ENCODE measurements around the gene LARGE2.
"Not testable (repeated sequence)": the region's sequence is repeated elsewhere in the genome, so short reads cannot be mapped to it uniquely, and the experiment has no call there.

The LARGE2 gene

DNA sequence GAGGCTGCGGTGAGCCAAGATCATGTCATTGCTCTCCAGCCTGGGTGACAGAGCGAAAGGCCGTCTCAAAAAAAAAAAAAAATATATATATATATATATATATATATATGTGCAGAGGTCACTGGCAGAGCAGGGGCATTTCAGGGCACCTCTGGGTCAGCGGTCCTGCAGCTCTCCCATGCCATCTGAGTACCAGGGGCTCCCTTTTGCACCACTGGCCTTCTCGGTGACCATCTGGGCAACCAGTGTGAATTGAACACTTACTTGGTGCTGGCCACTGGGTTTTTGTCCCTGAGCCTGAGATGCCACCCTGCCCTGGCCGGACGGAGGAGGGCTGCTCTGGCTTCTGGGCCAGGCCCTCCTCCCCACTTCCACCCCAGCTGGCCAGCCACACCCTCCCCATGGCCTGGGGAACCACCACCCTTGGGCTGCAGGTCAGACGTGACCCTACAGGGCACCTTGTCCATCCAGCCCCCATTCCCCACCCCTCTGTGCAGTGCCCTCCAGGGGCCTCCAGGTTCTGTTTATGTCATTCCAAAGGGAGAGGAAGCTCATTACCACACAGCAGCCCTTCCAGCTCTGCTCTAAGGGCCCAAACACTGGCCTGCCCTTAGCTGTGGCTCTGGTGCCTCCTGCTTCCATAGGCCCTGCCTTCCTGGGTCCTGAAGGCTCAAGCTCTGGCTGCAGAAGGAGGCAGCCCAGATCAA lies 26.8 kb upstream of the LARGE2 start:
- in situ Hi-C loops (cut with HindIII; ENCODE audit: low sequenced_read_pairs): no loop called here

DNA sequence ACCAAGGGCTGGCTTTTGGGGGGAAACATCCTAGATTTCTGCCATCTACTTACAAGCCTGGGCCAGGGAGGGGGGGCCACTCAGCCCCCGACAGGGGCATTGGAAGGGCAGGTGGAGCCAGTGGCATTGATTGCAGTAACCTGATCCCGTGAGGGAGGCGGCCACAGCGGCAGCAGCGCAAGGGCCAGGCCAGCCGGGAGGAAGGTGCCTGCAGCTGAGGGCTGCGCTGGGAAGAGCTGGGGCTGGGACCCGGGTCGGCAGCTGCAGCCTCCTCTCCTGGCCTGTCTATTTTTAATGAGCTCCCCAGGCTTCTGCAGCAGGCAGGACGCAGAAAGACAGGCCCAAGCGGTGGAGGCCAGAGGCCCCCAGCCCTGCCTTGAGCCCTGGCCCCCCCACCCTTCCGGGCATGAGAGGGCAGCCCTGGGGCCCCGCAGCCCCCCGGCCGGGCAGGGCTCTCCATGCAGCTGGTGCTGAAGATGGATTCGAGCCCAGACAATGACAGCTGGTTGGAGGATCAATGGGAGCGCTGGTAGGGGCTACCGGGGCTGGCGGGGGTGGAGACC lies 26.0 kb upstream of the LARGE2 start:
- in situ Hi-C loops (cut with HindIII; ENCODE audit: low sequenced_read_pairs): no loop called here

DNA sequence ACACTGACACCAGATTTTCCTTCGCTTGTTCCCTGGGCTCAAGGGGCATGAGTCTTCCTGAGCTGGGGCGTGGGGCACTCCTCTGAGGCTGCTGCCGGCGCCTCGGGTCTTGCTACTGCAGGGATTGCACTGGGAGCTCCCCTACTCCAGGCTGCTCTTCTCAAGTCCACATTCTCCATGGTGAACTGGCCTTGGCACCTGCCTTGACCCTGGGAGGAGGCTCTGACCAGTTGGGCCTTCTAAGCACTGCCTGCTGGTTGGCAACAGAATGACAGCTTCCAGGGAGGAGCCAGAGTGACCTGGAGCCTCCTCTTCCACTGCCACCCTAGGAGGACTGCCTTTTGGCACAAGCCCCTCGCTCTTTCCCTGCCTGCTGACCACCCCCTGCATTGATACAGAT lies 24.9 kb upstream of the LARGE2 start:
- in situ Hi-C loops (cut with HindIII; ENCODE audit: low sequenced_read_pairs): no loop called here

DNA sequence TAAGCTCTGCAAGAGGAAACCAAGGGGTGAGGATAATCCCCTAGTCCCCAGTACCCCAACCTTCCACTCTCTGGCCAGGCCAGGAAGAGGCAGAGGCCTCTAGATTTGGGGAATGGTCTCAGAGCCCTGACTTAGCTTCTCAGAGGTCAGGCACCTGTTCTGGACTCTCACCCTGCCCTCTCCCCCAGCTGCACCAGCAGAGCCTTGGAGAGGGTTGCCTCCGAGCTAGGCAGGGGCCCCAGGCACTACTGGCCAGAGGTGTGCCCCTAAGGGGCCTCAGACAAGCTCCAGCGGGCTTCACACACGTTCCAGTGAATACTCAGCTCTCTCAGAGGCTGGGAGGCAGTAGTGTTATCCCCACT lies 23.4 kb upstream of the LARGE2 start:
- in situ Hi-C loops (cut with HindIII; ENCODE audit: low sequenced_read_pairs): no loop called here

DNA sequence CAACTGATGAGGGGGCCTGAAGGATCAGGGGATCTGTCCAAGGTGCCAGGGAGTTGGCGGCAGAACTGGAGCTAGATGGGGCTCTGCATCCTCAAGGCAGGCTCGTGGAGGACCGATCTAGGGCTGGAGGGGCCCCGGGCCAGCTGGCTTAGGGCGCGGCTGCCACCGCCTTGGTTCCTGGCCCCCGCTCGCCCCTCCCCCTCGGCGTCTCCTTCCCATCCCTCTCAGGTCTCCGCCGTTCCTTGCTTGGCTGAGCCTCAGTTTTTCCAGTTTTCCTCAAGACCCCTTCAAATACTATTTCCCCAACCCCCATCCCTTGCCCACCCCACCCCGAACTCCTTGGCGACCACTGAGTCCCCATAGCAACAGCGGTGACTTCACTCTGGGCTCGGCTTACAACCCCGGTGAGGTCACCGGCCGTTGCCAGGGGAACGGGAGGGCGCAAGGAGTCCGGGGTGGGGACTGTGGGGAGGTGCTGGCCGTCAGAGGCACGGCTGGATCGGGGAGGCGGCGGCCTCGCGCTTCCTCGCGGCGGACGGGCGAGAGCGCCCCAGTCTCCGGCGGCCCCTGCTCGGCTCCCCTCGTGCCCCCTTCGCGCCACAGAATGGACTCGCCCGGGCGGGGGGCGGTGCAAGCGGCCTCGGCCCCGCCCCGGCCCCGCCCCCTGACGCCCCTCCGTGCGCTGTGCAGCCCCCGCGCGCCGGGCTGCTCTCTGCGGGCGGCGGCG lies 22.8 kb upstream of the LARGE2 start:
- in situ Hi-C loops (cut with HindIII; ENCODE audit: low sequenced_read_pairs): no loop called here

DNA sequence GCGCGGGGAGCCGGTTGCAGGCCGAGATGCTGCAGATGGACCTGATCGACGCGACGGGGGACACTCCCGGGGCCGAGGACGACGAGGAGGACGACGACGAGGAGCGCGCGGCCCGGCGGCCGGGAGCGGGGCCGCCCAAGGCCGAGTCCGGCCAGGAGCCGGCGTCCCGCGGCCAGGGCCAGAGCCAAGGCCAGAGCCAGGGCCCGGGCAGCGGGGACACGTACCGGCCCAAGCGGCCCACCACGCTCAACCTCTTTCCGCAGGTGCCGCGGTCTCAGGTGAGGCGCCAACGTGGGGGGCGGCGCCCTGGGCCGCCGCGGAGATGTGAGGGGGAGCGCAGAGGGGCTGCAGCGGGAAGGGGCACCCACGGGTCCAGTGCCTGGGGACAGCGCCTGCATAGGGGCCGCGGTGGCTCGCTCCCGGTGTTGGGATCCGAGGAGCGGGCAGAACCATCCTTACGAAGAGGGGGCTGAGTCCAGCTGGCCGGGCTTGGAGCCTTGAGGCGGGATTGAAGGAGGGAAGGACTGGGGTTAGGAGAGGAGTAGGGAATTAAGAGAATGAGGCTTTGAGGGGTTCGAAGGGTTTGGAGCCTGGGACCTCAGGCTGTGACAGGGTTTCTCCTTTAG lies 22.2 kb upstream of the LARGE2 start:
- in situ Hi-C loops (cut with HindIII; ENCODE audit: low sequenced_read_pairs): not testable (repeated sequence)

DNA sequence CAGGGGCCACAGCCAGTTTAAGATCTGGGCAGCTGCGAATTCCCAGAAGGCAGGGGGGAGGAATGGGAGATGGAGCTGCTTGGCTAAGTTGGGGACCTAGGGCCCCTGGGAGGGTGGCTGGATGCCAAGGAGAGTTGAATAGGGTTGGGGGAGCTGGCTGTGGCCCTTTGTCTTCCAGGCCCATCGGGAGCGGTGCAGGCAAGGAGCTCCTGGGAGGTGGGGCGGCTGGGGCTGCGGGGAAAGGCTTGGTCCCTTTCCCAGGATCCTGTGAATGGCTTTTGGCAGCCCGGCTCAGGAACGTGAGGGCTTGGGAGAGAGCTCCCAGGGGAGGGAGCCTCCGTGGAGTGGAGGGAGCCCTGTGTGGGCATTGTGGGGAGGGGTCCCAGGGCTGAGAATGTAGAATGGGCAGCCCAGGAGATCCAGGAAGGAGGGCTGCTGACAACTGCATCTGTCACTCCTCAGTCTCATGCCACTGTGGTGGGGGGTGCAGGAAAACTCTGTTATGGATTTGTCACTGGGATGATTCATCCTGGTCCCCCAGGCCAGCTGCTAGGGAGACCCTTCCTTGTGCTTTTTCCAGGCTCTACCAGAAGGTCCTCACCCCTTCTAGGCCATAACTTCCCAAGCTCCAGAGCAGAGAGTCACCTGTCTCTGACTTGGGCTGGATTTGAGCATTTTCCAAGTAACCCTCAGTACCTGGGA lies 21.4 kb upstream of the LARGE2 start:
- in situ Hi-C loops (cut with HindIII; ENCODE audit: low sequenced_read_pairs): no loop called here

DNA sequence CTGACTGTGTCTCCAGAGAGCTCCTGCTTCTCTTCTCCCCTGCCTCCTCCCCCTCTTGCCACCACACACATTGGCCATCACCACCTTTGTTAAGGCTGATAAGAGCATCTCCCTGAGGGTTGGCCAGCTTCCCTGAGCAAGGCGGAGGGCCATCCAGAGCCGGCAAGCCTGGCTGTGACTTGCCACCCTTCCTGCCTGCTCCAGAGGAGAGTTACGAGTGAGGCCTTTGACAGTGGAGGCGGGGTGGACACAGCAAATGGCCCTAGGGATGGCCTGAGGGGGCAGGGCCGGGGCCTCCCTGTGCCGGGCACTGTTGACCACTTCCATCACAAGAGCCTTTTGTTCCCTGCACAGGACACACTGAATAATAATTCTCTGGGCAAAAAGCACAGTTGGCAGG lies 20.8 kb upstream of the LARGE2 start:
- in situ Hi-C loops (cut with HindIII; ENCODE audit: low sequenced_read_pairs): no loop called here

DNA sequence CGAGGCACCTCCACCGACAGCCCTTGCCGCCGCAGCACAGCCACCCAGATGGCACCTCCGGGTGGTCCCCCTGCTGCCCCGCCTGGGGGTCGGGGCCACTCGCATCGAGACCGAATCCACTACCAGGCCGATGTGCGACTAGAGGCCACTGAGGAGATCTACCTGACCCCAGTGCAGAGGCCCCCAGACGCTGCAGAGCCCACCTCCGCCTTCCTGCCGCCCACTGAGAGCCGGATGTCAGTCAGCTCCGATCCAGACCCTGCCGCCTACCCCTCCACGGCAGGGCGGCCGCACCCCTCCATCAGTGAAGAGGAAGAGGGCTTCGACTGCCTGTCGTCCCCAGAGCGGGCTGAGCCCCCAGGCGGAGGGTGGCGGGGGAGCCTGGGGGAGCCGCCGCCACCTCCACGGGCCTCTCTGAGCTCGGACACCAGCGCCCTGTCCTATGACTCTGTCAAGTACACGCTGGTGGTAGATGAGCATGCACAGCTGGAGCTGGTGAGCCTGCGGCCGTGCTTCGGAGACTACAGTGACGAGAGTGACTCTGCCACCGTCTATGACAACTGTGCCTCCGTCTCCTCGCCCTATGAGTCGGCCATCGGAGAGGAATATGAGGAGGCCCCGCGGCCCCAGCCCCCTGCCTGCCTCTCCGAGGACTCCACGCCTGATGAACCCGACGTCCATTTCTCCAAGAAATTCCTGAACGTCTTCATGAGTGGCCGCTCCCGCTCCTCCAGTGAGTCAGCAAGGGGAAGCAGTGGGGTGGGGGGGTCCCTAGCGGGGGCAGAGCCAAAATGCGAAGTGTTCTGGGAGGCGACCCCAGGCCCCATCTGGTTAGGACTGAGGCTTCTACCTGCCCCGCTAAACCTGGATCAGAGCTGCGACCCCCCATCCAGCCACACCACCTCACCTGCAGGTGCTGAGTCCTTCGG lies 19.7 kb upstream of the LARGE2 start:
- in situ Hi-C loops (cut with HindIII; ENCODE audit: low sequenced_read_pairs): no loop called here

DNA sequence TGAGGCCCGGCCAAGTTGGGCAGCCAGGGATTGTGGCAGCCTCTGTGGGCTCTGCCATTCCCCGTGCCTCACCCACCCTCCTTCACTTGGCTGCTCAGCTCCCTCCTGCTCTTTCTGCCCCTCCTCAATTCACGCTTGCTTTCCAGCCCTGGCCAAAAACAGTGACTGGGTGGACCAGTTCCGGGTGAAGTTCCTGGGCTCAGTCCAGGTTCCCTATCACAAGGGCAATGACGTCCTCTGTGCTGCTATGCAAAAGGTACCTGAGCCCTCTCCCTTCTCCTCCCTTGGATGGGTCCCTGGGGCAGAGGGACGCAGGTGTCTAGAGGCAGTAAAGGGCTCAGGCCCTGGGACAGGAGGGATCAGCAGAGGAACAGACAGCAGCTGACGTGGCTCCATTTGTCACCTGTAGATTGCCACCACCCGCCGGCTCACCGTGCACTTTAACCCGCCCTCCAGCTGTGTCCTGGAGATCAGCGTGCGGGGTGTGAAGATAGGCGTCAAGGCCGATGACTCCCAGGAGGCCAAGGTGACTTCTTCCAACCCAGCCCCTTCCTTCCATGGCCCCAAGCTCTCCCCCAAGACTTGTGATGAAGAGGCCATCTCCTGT lies 18.0 kb upstream of the LARGE2 start:
- in situ Hi-C loops (cut with HindIII; ENCODE audit: low sequenced_read_pairs): no loop called here

DNA sequence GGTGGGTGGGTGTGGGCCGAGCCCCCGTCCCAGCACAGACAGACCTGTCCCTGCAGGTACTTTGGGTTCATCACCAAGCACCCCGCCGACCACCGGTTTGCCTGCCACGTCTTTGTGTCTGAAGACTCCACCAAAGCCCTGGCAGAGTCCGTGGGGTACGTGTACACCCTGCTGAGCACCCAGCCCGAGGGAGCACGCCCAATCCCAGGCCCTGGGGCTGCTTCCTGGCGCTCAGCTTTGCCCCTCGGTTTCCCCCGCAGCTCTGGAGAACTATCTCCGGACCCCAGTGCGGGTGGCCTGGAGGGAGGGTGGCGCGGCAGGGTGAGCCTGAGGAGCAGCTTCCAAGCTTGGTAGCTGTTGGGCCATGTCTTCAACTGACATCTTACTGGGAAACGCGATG lies 17.4 kb upstream of the LARGE2 start:
- in situ Hi-C loops (cut with HindIII; ENCODE audit: low sequenced_read_pairs): no loop called here

DNA sequence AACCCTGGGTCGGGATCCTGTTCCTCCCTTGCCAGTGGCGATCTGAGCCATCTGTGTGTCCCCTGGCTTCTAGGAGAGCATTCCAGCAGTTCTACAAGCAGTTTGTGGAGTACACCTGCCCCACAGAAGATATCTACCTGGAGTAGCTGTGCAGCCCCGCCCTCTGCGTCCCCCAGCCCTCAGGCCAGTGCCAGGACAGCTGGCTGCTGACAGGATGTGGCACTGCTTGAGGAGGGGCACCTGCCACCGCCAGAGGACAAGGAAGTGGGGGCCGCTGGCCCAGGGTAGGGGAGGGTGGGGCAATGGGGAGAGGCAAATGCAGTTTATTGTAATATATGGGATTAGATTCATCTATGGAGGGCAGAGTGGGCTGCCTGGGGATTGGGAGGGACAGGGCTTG lies 16.9 kb upstream of the LARGE2 start:
- in situ Hi-C loops (cut with HindIII; ENCODE audit: low sequenced_read_pairs): not testable (repeated sequence)

DNA sequence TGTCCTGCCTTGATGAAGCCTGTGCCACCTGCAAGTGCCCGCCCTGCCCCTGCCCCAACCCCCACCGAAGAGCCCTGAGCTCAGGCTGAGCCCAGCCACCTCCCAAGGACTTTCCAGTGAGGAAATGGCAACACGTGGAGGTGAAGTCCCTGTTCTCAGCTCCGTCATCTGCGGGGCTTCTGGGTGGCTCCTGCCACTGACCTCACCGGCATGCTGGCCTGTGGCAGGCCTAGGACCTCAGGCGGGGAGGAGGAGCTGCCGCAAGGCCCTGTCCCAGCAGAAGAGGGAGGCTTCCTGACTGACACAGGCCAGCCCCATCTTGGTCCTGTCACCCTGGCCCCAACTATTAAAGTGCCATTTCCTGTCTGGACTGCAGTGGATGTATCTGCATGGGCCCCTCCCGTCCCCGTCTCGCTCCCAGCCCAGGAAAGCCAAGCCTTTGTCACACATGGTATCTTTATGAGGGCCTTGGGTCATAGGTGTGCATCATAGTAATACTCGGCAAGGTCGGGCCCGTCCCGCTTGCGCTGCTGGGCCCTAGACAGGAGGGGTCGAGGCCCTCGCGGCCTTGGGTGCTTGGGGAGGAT lies 16.3 kb upstream of the LARGE2 start:
- in situ Hi-C loops (cut with HindIII; ENCODE audit: low sequenced_read_pairs): no loop called here

DNA sequence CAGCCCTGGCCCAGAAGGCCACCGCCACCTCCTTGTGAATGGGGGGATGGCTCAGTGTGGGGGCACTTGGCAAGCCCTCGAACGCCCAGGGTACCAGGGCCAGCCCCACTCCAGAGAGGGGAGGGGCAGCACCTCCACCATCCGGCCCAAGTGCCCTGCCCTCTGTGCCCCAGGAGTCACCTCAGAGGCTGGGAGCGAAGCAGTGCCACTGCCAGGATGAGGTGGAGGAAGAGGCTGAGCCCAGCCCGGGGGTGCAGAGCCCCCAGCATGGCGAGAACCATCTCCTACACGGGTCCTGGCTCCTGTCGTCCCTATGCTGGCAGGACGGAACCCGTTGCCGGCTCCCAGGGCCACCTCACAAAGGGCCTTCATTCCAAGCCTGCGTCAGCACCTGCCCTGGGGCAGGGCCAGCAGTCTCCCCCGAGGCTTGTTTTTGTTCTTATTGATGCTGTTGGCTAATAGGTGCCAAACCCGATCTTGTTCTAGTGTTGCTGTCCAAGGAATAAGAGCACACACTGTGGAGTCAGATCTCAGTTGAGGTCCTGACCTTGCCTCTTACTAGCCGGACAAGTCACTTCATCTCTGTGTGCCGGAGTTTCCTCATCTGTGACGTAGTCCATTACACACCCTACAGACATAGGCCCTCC lies 15.4 kb upstream of the LARGE2 start, which contains the start of gene FREY1:
Gene FREY1 (minus strand): TSS at position 307 of the 647 bp plus-strand sequence. CDS start 26 bp downstream, at position 281.
- in situ Hi-C loops (cut with HindIII; ENCODE audit: low sequenced_read_pairs): no loop called here

DNA sequence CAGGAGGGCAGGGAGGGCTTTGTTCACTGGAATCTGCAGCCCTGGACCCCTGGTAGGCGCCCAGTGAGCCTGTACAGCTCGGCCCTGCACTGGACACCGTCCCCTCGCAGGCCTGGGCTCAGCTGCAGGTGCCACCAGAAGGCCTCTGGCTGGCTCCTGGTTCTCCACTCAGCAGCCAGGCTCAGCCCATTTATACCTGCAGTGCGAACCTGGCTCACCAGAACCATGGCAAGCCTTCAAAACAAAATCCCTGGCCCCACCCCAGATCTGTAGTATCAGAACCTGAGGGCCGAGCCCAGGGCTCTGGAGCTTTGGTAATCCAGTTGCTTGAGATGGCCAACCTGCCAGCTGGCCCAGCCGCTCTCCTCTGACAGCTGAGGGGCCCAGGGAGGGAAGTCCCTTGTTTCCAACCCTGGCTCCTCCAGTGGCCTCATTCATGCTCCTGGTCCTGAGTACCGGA lies 14.5 kb upstream of the LARGE2 start:
- in situ Hi-C loops (cut with HindIII; ENCODE audit: low sequenced_read_pairs): no loop called here

DNA sequence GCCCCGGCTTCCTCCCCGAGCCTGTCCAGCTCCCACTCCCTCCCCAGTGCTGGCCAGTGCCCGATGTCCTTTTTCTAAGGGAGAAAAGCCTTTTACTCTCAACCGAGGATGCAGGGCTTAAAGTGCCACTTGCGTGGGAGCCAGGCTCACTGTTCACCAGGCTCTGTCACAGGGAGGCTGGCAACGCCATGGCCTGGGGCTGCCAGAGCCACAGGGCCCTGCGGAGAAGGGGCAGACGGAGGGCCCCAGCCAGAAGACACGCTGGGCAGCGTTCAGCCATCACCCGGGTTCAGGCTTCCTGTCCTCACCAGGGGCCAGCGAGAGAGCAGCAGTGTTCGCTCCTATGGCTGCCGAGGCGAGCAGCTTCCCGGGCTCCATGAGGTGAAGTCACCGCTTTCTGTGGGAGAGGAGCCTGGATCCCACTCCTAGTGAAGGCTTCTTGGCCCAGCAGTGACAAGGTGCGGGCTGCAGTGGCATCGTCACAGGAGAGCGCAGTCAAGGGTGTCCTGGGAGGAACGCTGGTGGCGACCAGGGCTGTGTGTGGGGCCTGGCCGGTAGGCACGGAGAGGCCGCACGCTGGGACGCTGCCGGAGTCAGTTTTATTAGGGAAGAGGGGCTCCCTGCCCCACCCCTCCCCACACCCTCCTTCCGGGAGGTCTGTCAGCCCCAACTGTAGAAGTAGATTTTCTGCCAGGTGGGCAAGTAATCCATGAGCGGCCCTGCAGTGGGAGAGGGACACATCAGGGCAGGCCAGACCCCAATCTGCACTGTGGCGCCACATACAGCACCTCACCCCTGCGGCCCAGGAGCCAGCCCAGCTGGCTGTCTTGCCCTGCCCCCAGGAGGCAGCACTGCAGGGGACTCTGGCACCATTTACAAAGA lies 12.6 kb upstream of the LARGE2 start:
- in situ Hi-C loops (cut with HindIII; ENCODE audit: low sequenced_read_pairs): no loop called here

DNA sequence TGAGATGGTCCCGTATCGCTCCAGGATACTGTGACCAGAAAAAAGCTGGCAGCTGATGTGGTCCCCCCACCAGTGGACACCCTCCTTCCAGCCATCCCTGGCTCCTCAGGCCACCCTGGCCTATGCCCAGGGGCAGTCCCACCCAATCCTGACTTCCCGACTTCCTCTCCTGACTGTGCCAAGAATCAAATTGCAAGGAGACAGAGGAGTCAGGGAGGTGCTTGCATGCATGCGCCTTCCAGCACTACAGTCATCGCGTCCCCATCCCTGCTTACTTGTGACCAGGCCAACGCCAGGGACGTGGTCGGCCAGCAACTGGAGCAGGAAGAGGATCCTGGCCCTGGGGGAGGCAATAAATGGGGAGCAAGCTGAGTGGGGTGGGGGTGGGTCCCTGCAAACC lies 11.8 kb upstream of the LARGE2 start:
- in situ Hi-C loops (cut with HindIII; ENCODE audit: low sequenced_read_pairs): no loop called here

DNA sequence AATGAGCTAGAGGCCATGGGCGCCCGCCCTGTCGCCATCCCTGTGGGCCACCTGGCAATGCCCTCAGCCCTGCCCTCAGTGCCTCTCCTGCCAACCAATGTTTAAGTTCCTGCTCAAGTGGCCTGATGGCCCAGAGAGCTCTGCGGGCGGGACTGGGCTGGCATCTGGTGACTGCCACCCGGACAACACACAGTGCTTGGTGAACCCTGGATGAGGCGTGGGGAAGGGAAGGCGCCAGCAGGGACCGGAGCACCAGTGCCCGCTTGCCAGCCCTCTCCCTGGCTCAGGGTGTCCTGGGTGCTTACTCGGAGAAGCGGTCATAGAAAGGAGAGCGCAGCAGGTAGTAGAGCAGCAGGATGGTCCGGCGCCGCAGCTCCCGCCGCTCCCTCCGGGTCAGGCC lies 8.9 kb upstream of the LARGE2 start:
- in situ Hi-C loops (cut with HindIII; ENCODE audit: low sequenced_read_pairs): no loop called here
